Mucosa of descending colon (tissue), 3 donors: Measurements from ENCODE around the gene C20orf144. TPM values are rescaled to one million over a fixed set of nuclear protein-coding genes. Genes with fewer than 3 reads are reported as not detected.
A peak's percentile ranks its signal among the peaks of the same experiment; 100 is the strongest.
"Not testable (repeated sequence)": the region's sequence is repeated elsewhere in the genome, so short reads cannot be mapped to it uniquely, and the experiment has no call there.

ENCODE experiments used
- ATAC-seq: fragments of 200-7000 bp; cut with Tn5 transposase; one replicate; pipeline ENCODE4 v1.9.1; 2020; ENCODE audit warnings: mild to moderate bottlenecking, moderate library complexity
- DNase-seq, 3 donors: peaks; one replicate each; pipeline ENCODE4 v3.0.0-alpha.2; 2020
- H3K36me3 ChIP-seq: fragments of 200-600 bp; one replicate; pipeline ENCODE4 v1.8.0; 2021; ENCODE audit warnings: low read depth, mild to moderate bottlenecking
- H3K4me1 ChIP-seq: fragments of 200-600 bp; one replicate; pipeline ENCODE4 v1.8.0; 2021; ENCODE audit warnings: low read depth, mild to moderate bottlenecking
- H3K4me3 ChIP-seq: fragments of 200-600 bp; one replicate; pipeline ENCODE4 v1.8.0; 2021; ENCODE audit warnings: mild to moderate bottlenecking
- H3K9me3 ChIP-seq: fragments of 200-600 bp; one replicate; pipeline ENCODE4 v1.8.0; 2021; ENCODE audit warnings: mild to moderate bottlenecking
- CTCF ChIP-seq: fragments of 200-600 bp; IDR thresholded peaks from one replicate; pipeline ENCODE4 v1.8.0; 2022; ENCODE audit warnings: antibody characterized with exemption, mild to moderate bottlenecking
- intact Hi-C, 2 donors: fragments of 100-400 bp; cut with DNase I in 1 of 2; cut with micrococcal nuclease in 1 of 2; formaldehyde crosslinking; loops; one replicate each; pipeline versions ENCODE4 v1.11.0 to v1.11.1; 2022; cut with DNase I, micrococcal nuclease
- total RNA-seq, 3 donors: library from RNA; stranded (reverse); fragmentation: NEBNext Ultra II Directional in 2 of 3; extraction: Animal tissue kit (Norgen Biotek cat#: 25700) in 2 of 3; gene quantifications; one replicate each; pipeline versions ENCODE4 v1.2.1 to v1.2.4, GENCODE V29; 2021 to 2023
- donor health status: DM: no; HTN: no; CAD: no; lungs with moderate emphysema.
- donor health status: DM: no; HTN: no; CAD: no.
- donor health status: DM: no; HTN: yes; CAD: no.

C20orf144 gene
- total RNA-seq, 3 donors from 2014 or later, result 0.24 TPM; not detected in 2

DNA sequence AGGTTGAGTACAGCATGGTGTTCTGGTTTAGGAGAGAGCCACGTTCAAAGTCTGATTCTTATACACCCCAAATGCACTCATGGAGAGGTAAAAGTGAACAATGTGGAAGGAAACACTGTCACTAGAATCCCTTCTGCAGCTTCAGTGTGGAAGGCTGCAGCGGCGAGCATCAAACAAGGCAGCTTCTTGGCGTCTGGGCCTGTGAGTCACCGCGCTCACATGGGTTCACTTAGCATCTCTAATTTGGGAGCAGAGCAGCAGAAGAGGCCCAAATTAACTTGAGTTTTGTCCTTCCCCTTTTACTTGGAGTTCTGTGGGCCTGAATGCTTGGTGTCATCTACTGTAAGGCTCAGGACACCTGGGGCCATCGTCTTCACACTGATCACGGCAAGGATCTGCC is 35.0 kb downstream of the C20orf144 start:
- ATAC-seq, result peak; percentile 20
- peak in 1 of 3 donors; percentile 40 for DNase-seq
- TF ChIP-seq CTCF, result no peak
- no peak overlapping the region for H3K4me3 ChIP-seq
- no peaks in the 10 kb centered on the region for H3K36me3 ChIP-seq
- H3K9me3 ChIP-seq, result peaks cover 6% of the 10 kb centered on the region
- intact Hi-C loops, result no loop called here
- no peaks in the 10 kb centered on the region for H3K4me1 ChIP-seq

DNA sequence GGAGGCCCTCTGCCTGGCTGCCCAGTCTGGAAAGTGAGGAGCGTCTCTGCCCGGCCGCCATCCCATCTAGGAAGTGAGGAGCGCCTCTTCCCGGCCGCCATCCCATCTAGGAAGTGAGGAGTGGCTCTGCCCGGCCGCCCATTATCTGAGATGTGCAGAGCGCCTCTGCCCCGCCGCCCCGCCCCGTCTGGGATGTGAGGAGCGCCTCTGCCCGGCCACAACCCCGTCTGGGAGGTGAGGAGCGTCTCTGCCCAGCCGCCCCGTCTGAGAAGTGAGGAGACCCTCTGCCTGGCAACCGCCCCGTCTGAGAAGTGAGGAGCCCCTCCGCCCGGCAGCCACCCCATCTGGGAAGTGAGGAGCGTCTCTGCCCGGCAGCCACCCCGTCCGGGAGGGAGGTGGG is 36.8 kb downstream of the C20orf144 start:
- H3K4me3 ChIP-seq, DNase-seq, H3K9me3 ChIP-seq, ATAC-seq, intact Hi-C loops, H3K36me3 ChIP-seq, H3K4me1 ChIP-seq: not testable (repeated sequence)

GRCh38 chr20:33700696-33701441 is 38.7 kb downstream of the C20orf144 start:
- intact Hi-C loops, H3K4me3 ChIP-seq, H3K36me3 ChIP-seq, H3K9me3 ChIP-seq, ATAC-seq, DNase-seq, H3K4me1 ChIP-seq: not testable (repeated sequence)

DNA sequence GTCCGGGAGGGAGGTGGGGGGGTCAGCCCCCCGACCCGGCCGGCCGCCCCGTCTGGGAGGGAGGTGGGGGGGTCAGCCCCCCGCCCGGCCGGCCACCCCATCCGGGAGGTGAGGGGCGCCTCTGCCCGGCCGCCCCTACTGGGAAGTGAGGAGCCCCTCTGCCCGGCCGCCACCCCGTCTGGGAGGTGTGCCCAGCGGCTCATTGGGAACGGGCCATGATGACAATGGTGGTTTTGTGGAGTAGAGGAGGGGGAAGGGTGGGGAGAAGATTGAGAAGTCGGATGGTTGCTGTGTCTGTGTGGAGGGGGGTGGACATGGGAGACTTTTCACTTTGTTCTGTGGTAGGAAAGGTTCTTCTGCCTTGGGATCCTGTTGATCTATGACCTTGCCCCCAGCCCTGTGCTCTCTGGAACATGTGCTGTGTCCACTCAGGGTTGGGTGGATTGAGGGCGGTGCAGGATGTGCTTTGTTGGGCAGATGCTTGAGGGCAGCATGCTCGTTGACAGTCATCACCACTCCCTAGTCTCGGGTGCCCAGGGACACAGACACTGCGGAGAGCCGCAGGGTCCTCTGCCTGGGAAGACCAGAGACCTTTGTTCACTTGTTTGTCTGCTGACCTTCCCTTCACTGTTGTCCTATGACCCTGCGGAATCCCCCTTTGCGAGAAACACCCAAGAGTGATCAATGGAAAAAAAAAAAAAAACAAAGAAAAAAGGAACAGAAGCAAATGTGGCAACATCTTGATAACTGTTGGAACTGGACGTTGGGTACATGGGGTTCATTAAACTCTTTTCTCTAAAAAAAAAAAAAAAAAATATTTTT is 39.7 kb downstream of the C20orf144 start:
- no peaks in the 10 kb centered on the region for H3K36me3 ChIP-seq
- H3K4me3 ChIP-seq, result no peak overlapping the region
- no peak for DNase-seq
- no peak for TF ChIP-seq CTCF
- ATAC-seq, result no peak
- H3K9me3 ChIP-seq, result peaks cover 6% of the 10 kb centered on the region
- H3K4me1 ChIP-seq, result no peaks in the 10 kb centered on the region
- intact Hi-C loops, result no loop called here

DNA sequence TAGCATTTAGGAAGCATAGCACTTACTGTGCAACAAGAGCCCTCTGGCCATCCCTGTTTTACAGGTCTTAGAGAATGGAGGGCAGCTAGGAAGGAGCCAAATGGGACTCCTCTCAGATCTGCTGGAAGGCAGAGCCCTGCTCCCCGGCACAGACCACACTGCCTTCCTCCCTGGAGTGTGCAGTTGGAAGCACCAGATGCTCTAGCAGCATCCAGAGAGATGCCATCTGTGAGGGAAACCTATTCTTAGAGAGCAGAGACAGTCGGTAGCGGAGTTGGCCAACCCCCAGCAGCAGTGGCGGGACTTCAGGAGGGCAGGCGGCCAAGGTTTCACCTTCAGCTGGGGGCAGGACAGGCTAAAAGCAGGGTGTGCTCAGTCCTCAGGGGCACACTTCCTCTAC is 40.7 kb downstream of the C20orf144 start:
- no peak for ATAC-seq
- no peak overlapping the region for H3K4me3 ChIP-seq
- no peaks in the 10 kb centered on the region for H3K36me3 ChIP-seq
- intact Hi-C loops, result no loop called here
- peaks cover 6% of the 10 kb centered on the region for H3K9me3 ChIP-seq
- TF ChIP-seq CTCF, result no peak
- no peaks in the 10 kb centered on the region for H3K4me1 ChIP-seq
- no peak for DNase-seq

GRCh38 chr20:33703498-33704137 is 41.5 kb downstream of the C20orf144 start:
- no peak for TF ChIP-seq CTCF
- H3K4me3 ChIP-seq, result no peak overlapping the region
- DNase-seq (no peak), ATAC-seq (no peak)
- no peaks in the 10 kb centered on the region for H3K36me3 ChIP-seq
- H3K9me3 ChIP-seq, result peaks cover 6% of the 10 kb centered on the region
- intact Hi-C loops, result no loop called here
- H3K4me1 ChIP-seq, result no peaks in the 10 kb centered on the region
